ENCODE results near the gene RTTN. TPM values are rescaled to one million over a fixed set of nuclear protein-coding genes. Genes with fewer than 3 reads are reported as not detected.

RTTN gene
- total RNA-seq, 1 donor from 2014 or later = 10.8 TPM

DNA sequence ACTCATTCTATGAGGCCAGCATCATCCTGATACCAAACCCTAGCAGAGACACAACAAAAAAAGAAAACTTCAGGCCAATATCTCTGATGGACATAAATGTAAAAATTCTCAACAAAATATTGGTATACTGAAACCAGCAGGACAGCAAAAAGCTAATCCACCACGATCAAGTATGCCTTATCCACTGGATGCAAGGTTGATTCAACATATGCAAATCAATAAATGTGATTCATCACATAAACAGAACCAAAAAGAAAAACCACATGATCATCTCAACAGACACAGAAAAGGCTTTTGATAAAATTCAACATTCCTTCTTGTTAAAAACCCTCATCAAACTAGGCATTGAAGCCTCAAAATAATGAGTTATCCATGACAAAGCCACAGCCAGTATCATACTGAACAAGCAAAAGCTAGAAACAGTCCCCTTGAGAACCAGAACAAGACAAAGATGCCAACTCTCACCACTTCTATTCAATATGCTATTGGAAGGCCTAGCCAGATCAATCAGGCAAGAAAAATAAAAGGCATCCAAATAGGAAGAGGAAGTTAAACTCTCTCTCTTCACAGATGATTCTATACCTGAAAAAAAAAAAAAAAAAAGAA lies 45.3 kb downstream of the RTTN start:
- intact Hi-C loops (cut with DNase I) = no loop called here
- H3K4me1 ChIP-seq = no peaks in the 10 kb centered on the region
- no peaks in the 10 kb centered on the region for H3K27me3 ChIP-seq (ENCODE audit: low read depth)
- TF ChIP-seq, protein P1, sequence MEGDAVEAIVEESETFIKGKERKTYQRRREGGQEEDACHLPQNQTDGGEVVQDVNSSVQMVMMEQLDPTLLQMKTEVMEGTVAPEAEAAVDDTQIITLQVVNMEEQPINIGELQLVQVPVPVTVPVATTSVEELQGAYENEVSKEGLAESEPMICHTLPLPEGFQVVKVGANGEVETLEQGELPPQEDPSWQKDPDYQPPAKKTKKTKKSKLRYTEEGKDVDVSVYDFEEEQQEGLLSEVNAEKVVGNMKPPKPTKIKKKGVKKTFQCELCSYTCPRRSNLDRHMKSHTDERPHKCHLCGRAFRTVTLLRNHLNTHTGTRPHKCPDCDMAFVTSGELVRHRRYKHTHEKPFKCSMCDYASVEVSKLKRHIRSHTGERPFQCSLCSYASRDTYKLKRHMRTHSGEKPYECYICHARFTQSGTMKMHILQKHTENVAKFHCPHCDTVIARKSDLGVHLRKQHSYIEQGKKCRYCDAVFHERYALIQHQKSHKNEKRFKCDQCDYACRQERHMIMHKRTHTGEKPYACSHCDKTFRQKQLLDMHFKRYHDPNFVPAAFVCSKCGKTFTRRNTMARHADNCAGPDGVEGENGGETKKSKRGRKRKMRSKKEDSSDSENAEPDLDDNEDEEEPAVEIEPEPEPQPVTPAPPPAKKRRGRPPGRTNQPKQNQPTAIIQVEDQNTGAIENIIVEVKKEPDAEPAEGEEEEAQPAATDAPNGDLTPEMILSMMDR (IDR thresholded peaks at IDR 0.05) = no peak
- no peak for DNase-seq
- H3K9me3 ChIP-seq = no peaks in the 10 kb centered on the region
- no peak for ATAC-seq
- no peak overlapping the region for H3K4me3 ChIP-seq
- no peaks in the 10 kb centered on the region for H3K36me3 ChIP-seq
- no peak overlapping the region for H3K27ac ChIP-seq

DNA sequence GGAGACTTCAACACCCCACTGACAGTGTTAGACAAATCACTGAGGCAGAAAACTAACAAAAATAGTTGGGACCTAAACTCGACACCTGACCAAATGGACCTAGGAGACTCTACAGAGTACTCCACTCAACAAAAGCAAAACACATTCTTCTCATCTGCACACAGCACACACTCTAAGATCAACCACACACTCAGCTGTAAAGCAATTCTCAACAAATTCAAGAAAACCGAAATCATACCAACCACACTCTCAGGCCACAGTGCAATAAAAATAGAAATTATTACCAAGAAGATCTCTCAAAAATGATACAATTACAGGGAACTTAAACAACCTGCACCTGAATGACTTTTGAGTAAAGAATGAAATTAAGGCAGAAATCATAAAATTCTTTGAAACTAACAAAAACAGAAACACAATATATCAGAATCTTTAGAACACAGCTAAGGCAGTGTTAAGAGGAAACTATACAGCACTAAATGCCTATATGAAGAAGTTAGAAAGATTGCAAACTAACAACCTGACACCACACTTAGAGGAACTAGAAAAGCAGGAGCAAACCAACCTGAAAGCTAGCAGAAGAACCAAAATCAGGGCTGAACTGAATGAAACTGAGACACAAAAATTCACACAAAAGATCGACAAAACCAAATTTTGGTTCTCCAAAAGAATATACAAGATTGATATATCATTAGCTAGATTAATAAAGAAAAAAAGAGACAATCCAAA lies 46.3 kb downstream of the RTTN start:
- H3K4me1 ChIP-seq = no peaks in the 10 kb centered on the region
- intact Hi-C loops (cut with DNase I) = no loop called here

DNA sequence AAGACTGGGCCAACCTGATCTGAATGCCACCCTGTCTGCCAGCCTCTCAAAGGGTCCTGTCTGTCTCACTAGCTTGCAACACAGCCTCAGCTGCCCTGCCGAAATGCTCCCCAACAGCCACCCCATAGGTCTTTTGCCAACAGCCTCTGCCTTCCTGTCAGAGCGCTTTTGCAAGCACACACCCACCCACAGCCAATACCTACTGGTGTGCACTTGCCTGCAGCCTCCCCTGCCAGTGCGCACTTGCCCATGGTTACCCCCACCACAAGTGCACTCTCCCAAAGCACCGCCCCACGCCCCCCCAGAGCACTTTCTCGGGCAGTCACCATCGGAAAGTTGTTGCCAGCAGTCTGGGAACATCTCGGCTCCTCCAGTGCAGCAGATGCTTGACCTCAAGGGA lies 48.6 kb downstream of the RTTN start:
- Histone ChIP-seq H3K4me1 (no peaks in the 10 kb centered on the region), H3K4me3 (no peak overlapping the region), H3K27ac (no peak overlapping the region), H3K36me3 (no peaks in the 10 kb centered on the region), H3K9me3 (no peaks in the 10 kb centered on the region), H3K27me3 (ENCODE audit: low read depth) (no peaks in the 10 kb centered on the region)
- ATAC-seq (no peak), DNase-seq (no peak)
- TF ChIP-seq, protein P1 (IDR thresholded peaks at IDR 0.05) = no peak
- intact Hi-C loops (cut with DNase I) = no loop called here

More for the DNA sequence above, 46.3 kb downstream of the RTTN start:
- TF ChIP-seq, protein P1 (IDR thresholded peaks at IDR 0.05) = no peak
- H3K4me3 ChIP-seq = no peak overlapping the region
- no peaks in the 10 kb centered on the region for H3K9me3 ChIP-seq
- DNase-seq (no peak), ATAC-seq (no peak)
- no peaks in the 10 kb centered on the region for H3K27me3 ChIP-seq (ENCODE audit: low read depth)
- H3K36me3 ChIP-seq = no peaks in the 10 kb centered on the region
- no peak overlapping the region for H3K27ac ChIP-seq

DNA sequence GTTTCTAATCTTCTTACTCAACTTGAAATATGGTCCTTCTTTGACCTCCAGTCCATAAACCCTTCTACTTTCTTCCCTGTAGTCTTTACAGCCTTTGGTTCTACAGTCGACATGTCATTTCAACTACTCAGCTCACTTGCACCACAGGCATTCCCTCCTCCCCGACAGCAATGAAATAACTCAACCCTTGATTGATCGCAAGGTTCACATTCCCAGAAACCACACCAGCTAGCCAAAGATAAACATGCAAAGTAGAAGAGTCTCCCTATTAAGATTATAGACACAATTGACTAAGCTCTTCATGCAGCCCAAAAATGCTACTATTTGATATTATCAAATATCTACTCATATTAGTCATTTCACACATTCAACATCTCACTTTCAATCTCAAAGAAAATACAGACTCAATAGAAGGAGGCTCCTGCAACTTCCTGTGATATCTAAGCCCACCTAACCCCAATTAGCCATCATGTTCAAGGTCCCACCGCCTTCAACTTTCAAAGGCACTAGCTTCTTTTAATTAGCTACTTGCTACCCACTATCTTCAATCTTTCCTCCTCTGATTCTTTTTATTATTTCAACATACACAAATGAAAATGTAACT lies 50.8 kb downstream of the RTTN start:
- TF ChIP-seq, protein P1 (IDR thresholded peaks at IDR 0.05) = no peak
- intact Hi-C loops (cut with DNase I) = no loop called here
- ATAC-seq = no peak
- no peaks in the 10 kb centered on the region for H3K9me3 ChIP-seq
- H3K27ac ChIP-seq = no peak overlapping the region
- H3K4me1 ChIP-seq = no peaks in the 10 kb centered on the region
- no peak for DNase-seq
- H3K27me3 ChIP-seq (ENCODE audit: low read depth) = no peaks in the 10 kb centered on the region
- H3K36me3 ChIP-seq = peaks cover 3% of the 10 kb centered on the region
- no peak overlapping the region for H3K4me3 ChIP-seq

DNA sequence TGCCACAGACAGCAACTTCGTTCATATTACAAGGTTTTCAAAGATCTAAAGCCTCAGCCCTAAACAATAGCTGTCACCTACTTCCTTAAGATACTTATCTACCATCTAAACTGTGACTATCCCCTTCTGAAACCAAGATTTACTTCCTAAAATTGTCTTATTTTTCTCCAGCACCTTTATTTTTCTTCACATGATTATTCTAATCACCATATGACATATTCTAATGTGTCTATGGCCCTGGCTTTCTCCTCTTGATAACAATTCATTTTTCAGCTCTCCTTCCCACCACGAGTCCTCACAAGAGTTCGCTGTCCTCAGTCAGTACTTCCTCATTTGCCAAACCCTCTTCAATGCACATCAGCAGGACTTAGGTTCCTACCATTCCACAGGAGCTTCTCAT lies 53.9 kb downstream of the RTTN start:
- Histone ChIP-seq H3K9me3 (no peaks in the 10 kb centered on the region), H3K36me3 (peaks cover 31% of the 10 kb centered on the region), H3K4me3 (no peak overlapping the region), H3K27me3 (ENCODE audit: low read depth) (no peaks in the 10 kb centered on the region), H3K4me1 (no peaks in the 10 kb centered on the region), H3K27ac (no peak overlapping the region)
- intact Hi-C loops (cut with DNase I) = no loop called here
- ATAC-seq (no peak), DNase-seq (no peak)
- TF ChIP-seq, protein P1 (IDR thresholded peaks at IDR 0.05) = no peak
